Activated CD4-positive, alpha-beta T cell treated with anti-CD3 and anti-CD28 coated beads for 48 hours (primary cell): ENCODE results near the gene ZRANB1.
A peak's percentile ranks its signal among the peaks of the same experiment; 100 is the strongest.
"Not testable (repeated sequence)": the region's sequence is repeated elsewhere in the genome, so short reads cannot be mapped to it uniquely, and the experiment has no call there.

ENCODE experiments used
- DNase-seq: peaks from one replicate; pipeline ENCODE4 v3.0.0-alpha.2; 2020

ZRANB1 gene

GRCh38 chr10:124967255-124967654, 25.3 kb downstream of the ZRANB1 start:
- DNase-seq: no peak

- no peak for DNase-seq
Measured at GRCh38 chr10:124971276-124971675, 29.4 kb downstream of the ZRANB1 start.

- no peak for DNase-seq
Measured at GRCh38 chr10:124972637-124973036, 30.7 kb downstream of the ZRANB1 start.

GRCh38 chr10:124974131-124974530, 32.2 kb downstream of the ZRANB1 start:
- no peak for DNase-seq

GRCh38 chr10:124975977-124976514, 34.1 kb downstream of the ZRANB1 start:
- no peak for DNase-seq

- DNase-seq: no peak
Measured at GRCh38 chr10:124977161-124977560, 35.2 kb downstream of the ZRANB1 start.

GRCh38 chr10:124977648-124978375, 35.9 kb downstream of the ZRANB1 start:
- DNase-seq: no peak

GRCh38 chr10:124978376-124978725, 36.4 kb downstream of the ZRANB1 start:
- DNase-seq: no peak

- no peak for DNase-seq
Measured at GRCh38 chr10:124983321-124983720, 41.4 kb downstream of the ZRANB1 start.

GRCh38 chr10:124984376-124984775, 42.5 kb downstream of the ZRANB1 start:
- DNase-seq: no peak

GRCh38 chr10:124985162-124985561, 43.2 kb downstream of the ZRANB1 start:
- DNase-seq: no peak

GRCh38 chr10:124987788-124988187, 45.9 kb downstream of the ZRANB1 start:
- no peak for DNase-seq

- DNase-seq: not testable (repeated sequence)
Measured at GRCh38 chr10:124988753-124989152, 46.8 kb downstream of the ZRANB1 start.

- DNase-seq: no peak
Measured at GRCh38 chr10:124989526-124989925, 47.6 kb downstream of the ZRANB1 start.

- DNase-seq: no peak
Measured at GRCh38 chr10:124990671-124991625, 49.0 kb downstream of the ZRANB1 start.

GRCh38 chr10:124991835-124992234, 49.9 kb downstream of the ZRANB1 start:
- DNase-seq: no peak

GRCh38 chr10:124992462-124993344, 50.8 kb downstream of the ZRANB1 start:
- DNase-seq: peak; percentile 49

- DNase-seq: no peak
Measured at GRCh38 chr10:124993345-124993708, 51.4 kb downstream of the ZRANB1 start.

- no peak for DNase-seq
Measured at GRCh38 chr10:124993736-124994451, 52.0 kb downstream of the ZRANB1 start.

GRCh38 chr10:124994573-124995473, 52.9 kb downstream of the ZRANB1 start:
- no peak for DNase-seq

GRCh38 chr10:124995605-124996004, 53.7 kb downstream of the ZRANB1 start:
- DNase-seq: no peak
